HG02642 (cell line): Measurements from ENCODE around the gene MYH7.

Experiments used
- ATAC-seq: cut with Tn5 transposase; IDR thresholded peaks from one replicate; pipeline ENCODE4 v1.9.1; 2021; ENCODE audit warnings: mild to moderate bottlenecking; ENCODE audit not compliant: unreplicated experiment, poor library complexity

MYH7 gene

DNA sequence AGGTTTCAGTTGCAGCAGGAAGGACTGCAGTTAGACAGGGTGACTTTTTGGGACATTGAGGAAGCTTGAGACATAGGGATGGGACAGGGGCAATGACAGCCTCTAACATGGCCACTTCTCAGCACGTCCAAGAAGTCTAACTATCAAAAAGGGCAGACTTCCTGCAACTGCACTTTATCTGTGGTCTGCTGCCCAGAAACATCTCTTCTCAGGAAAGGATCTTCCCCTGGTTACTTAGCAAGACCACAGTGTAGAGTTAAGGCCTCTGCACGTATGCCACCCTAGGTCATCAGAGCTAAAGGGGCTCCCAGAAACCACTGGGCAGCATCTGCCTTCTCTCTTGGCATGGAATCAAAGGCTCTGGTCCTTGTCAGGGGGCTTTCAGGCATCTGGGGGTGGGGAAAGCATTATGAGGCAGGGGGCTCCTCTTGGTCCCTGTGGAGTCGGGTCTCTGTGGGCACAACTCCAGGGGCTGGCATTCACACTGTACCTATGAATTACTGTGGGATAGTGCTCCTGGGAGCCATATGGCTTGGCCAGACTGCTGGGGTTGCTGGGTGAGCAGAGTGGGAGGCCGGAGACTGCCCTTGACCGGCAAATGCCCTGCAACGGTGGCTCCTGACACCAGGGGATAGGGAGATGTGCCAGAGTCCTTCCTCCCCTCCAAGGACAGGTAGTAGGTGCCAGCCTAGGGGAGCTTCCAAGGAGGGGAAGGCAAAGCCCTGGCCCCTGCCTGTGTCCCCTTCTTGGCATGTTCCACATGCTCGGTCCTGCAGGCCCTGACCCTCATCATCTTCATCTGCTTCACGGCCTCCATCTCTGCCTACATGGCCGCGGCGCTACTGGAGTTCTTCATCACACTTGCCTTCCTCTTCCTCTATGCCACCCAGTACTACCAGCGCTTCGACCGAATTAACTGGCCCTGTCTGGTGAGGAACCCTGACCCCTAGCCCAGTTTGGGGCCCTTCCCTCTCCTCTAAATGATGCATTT is 57.6 kb downstream of the MYH7 start:
- no peak for ATAC-seq

DNA sequence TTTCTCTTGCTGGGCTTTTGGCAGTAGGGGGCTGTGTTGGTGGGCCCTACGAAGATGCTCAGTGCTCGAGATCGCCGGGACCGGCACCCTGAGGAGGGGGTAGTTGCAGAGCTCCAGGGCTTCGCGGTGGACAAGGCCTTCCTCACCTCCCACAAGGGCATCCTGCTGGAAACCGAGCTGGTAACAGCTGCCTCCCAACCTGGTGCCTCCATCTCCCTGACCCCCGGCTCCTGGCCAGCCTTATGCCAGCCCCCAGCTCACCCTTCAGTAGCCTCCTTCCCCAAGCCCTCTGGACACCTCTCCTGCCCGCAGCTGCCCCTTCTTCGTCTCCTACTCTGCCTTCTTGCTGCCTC is 58.3 kb downstream of the MYH7 start:
- no peak for ATAC-seq

DNA sequence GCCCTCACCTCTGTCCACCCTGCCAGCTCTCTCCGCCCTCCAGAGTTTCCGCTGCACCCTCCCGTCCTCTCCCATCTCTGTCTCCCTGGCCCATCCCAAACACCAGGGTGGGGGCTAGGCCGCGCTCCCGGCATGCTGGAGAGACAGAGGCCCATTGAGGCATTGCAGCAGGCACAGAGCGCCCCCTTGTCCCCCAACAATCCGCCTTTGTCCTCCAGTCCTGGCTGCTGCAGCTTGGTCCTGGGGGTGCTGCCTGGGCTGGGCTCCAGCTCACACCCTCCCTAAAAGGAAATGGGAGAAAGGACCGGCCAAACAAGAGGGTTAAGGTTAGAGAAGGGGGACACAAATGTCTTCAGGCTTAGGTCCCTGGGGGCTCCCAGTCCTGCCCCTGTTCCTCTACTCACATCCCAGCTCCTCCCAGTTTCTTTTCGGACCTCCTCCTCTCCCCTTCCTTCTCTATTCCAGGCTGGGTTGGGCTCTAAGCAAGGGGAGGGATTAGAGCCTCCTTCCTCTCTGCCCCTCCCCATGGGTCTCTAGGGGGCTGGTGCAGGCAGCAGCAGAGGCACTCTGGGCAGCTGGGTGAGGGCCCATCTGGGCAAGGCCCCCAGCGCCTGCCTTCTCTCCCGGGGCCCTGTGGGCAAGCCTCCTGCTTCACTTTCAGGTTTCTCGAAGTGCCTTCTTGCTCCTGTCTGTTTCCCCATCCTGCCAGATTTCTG is 58.8 kb downstream of the MYH7 start, which contains the start of gene CMTM5:
Gene CMTM5 (plus strand): TSS at position 565 of the 716 bp plus-strand sequence. CDS start 206 bp downstream, outside the sequence.
- ATAC-seq, result no peak

DNA sequence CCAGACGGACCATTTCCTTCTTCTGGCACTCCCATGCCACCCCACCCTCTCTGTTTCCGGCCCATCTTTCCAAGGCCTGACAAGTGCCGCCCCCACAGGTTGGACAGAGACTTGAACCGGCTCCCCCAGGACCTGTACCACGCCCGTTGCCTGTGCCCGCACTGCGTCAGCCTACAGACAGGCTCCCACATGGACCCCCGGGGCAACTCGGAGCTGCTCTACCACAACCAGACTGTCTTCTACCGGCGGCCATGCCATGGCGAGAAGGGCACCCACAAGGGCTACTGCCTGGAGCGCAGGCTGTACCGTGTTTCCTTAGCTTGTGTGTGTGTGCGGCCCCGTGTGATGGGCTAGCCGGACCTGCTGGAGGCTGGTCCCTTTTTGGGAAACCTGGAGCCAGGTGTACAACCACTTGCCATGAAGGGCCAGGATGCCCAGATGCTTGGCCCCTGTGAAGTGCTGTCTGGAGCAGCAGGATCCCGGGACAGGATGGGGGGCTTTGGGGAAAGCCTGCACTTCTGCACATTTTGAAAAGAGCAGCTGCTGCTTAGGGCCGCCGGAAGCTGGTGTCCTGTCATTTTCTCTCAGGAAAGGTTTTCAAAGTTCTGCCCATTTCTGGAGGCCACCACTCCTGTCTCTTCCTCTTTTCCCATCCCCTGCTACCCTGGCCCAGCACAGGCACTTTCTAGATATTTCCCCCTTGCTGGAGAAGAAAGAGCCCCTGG is 59.8 kb downstream of the MYH7 start:
- no peak for ATAC-seq

DNA sequence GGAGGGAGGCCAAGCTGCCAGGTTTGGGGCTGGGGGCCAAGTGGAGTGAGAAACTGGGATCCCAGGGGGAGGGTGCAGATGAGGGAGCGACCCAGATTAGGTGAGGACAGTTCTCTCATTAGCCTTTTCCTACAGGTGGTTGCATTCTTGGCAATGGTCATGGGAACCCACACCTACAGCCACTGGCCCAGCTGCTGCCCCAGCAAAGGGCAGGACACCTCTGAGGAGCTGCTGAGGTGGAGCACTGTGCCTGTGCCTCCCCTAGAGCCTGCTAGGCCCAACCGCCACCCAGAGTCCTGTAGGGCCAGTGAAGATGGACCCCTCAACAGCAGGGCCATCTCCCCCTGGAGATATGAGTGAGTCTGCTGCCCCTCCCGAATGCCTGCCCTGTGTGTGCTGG is 62.4 kb downstream of the MYH7 start:
- ATAC-seq, result no peak

DNA sequence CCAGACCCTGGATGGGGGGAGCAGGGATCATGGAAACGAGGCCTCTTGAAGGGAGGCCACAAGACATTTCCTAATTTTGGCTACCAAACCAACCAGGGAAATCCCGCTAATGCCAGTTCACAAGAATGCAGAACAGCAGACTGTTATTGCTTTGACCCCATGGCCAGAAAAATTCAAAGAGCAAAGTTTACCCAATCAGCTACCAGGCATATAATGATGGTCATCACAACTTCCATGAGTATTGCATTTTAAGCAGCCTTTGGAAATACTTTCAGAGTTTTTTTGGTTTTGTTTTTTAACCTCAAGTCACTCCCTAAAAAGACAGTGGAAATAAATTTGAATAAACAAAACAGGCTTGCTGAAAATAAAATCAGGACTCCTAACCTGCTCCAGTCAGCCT is 63.0 kb downstream of the MYH7 start, which contains the start of gene IL25:
Gene IL25 (plus strand): TSS at position 301 of the 400 bp plus-strand sequence.
- ATAC-seq, result no peak

DNA sequence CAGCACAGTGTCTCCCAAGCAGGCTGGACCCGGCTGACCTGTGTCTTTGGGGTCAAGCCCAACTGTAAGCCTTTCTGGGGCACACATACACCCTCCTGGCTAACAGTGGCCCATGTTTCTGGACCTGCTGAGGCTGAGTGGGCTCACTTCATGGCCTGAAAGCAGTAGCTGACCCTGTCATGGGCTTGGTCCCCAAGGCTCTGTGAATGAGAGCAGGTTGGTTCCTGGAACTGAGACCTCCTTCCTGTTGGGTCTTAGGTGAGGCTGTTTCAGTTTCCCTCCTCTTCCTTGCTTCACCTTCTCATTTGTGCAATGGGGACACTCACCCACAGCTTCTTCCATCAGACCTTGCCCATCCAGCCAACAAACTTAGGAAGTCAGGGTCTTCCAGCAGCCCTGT is 63.6 kb downstream of the MYH7 start:
- ATAC-seq, result no peak

DNA sequence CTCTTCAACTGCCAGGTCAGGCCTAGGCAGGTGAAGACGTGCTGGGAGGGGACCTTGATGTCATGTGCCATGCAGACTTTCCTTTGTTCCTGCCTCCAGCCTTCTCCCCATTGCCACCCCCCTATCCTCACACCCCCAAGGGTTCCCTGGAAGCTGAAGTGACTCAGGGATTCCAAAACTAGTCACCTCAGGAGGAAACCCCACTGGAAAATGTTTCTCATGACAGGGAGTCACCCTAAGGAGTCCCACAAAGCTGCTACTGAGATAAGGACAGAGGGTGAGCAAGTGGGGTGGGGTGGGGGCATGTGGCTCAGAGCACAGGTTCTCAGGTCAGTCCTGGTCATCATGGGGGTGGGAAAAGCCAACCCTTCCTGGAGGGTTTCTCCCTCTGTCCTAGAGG is 65.2 kb downstream of the MYH7 start:
- no peak for ATAC-seq

DNA sequence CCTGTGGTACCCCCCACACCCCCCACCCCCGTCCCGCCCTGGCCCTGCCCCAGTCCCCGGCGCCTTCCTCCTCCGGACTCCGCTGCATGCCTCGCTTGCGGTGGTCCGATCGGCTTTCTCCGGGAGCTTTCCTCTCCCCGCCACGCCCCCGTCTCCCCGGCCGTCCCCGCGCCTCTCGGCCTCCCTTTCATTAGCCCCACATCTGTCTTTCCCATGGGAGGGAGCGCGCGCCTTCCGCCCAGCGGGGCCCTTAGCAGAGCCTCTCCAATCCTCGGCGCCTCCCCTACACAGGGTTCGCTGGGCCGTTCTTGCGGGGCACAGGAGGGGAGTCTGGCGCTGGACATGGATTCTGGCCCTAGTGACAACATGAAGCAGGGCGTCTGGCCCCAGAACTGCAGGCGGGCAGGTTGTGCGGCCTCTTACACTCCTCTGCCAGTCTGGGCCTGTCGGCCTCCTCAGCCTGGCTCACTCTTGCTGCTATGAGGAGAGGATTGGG is 69.0 kb downstream of the MYH7 start:
- no peak for ATAC-seq

DNA sequence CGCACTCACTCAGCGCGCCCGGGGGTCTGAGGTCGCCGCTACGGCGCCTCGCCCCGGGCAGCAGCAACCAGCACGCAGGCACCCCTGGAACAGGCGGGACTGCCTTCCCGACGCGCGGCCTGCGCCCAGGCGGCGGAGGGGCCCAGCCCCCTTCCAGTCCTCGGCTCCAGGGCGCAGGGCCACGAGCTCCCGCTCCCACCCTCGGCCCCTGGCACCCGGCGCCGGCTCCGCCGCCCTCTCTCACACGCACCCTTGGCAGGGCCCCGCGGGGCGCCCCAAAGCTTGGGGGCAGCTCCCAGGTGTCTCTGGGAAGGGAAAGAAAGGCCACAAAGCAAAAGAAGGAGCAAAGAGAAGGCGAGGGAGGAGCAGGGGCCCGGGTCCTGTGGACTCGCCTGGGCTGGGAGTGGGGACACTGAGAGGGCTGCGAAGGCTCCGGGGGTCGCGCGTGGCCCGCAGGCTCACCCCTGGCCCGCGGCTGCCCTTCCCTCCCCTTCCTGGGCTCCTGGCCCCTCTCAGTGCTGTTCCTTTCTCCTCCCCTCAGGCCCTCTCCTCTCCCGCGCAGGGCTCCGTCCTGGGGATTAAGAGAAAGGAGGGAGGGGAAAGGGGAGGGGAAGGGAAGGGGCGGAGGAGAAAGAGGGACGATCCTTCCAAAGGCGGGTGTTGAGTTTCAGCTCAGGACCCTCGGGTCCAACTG is 69.6 kb downstream of the MYH7 start:
- no peak for ATAC-seq

DNA sequence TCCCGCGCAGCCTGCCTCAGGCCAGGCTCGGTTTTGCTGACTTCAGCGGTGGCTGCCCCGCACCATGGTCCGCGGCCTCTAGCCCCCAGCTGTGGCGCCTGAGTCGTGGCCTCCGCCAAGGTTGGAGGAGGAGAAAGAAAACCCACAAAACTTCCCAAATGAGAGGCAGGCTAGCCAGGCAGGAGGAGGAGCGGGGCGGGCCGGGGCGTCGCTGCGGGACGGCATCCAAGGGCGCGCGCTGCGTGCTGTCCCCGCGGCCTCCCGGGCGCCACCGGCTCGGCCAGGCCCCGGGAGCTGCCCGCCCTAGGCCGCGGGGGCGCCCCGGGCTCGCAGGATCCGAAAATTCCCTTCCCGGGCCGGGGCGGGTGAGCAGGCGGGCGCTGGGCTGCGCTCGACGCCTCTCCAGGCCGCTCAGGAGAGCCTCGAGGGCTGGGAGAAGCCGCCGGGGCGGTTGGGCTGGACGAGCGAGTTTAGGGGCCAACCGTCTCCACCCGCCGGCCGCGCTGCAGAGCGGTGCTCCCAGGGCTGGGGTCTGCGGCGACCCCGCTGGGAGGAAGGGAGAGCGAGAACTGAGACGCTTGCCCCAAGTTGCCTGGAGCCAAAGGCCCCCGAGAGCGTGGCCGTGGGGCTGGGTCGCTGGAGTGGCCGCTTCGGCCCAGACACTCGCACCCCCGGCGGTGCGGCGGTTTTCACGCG is 70.3 kb downstream of the MYH7 start, which contains the start of gene EFS:
Gene EFS (minus strand): TSS at position 137 of the 696 bp plus-strand sequence. CDS start 147 bp downstream, outside the sequence.
- no peak for ATAC-seq

DNA sequence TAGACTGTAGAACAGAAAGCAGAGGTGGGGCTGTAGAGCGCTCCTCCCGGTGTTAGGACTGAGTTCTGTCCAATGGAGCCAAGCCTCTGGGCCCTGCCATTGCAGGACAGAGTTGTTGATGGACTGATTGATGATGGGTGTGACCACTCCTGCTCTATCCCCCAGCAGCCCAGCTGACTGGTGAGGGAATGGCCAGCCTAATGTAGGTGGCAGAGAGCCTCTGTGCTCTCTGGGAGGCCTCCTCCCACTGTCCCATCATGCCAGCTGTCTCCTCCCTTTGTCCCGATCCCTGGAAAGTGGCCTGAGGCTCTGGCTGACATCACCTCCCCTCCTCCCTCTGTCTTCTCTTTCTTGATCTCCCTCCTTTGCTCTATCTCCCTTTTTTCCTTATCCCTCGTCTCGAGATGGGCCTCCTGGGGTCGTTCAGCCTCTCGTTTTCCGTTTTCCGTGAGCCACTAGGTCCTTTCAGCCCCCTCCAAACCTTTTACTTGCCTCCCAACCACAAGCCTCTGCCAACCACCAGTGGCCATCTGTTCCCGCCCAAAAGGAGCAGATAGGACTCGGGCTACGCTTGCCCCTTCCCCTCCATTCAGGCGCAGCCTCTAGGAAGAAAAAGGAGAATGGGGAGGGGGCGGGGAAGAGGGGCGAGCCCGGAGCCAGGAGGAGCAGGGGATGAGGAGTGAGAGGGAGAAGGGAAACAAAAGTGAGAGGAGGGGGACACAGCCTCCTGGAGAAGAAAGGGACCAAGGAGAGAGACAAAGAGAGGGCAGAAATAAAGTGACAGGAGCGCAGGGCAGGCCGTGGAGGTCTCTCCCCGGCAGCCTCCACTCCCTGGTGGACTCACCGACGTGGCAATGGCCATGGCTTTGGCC is 71.1 kb downstream of the MYH7 start:
- ATAC-seq, result no peak
